ENCODE results near the gene PPP3R2.

DNA sequence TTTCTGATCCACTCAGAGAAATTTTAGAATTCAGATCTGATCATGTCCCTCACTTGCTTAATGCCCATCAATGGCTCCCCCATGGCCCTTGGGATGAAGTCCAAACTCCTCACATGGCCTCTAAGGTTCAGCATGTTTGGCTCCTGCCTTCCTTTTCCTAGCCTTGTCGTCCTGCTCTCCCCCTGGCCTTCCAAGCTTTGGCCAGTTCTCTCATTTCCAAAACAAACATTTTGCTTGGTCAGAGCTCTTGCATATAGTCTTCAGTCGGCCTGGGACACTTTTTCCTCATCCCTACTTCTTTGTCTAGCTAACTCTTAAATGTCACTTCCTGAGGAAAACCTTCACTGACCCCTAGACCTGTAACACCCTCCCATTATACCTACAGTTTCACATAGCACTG is 37.1 kb upstream of the PPP3R2 start:
- TF ChIP-seq, protein P1, sequence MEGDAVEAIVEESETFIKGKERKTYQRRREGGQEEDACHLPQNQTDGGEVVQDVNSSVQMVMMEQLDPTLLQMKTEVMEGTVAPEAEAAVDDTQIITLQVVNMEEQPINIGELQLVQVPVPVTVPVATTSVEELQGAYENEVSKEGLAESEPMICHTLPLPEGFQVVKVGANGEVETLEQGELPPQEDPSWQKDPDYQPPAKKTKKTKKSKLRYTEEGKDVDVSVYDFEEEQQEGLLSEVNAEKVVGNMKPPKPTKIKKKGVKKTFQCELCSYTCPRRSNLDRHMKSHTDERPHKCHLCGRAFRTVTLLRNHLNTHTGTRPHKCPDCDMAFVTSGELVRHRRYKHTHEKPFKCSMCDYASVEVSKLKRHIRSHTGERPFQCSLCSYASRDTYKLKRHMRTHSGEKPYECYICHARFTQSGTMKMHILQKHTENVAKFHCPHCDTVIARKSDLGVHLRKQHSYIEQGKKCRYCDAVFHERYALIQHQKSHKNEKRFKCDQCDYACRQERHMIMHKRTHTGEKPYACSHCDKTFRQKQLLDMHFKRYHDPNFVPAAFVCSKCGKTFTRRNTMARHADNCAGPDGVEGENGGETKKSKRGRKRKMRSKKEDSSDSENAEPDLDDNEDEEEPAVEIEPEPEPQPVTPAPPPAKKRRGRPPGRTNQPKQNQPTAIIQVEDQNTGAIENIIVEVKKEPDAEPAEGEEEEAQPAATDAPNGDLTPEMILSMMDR (IDR thresholded peaks at IDR 0.05; ENCODE audit: insufficient read depth, low read depth, low read length) = no peak
- TF ChIP-seq EZH2 (IDR thresholded peaks at IDR 0.05; ENCODE audit: insufficient read depth, low read length) = no peak

Data from astrocyte (in vitro differentiated cells and primary cell).